HepG2 (cell line): ENCODE data around the gene POLD3. TPM values are rescaled to one million over a fixed set of nuclear protein-coding genes. Genes with fewer than 3 reads are reported as not detected.

ENCODE experiments used
- ATAC-seq: fragments of 200-7000 bp; cut with Tn5 transposase; 3 replicates; pipeline ENCODE4 v1.9.1; 2020; ENCODE audit warnings: mild to moderate bottlenecking, moderate library complexity
- BruUV-seq: library from RNA; stranded (reverse); fragments of 400-500 nt; replicated peaks from 2 replicates; lab custom pipeline; 2021; lab: Mats Ljungman, UMichigan
- CTCF ChIA-PET: fragments of 300-600 bp; formaldehyde crosslinking; extraction: SDS; loops from one replicate; lab custom pipeline; 2021; ENCODE audit warnings: low total read pairs, inconsistent platforms, low intra/inter-chr PET ratio; lab: Yijun Ruan, JAX
- POLR2A ChIA-PET: fragments of 350-600 bp; sonication (Branson Sonifier 250); formaldehyde crosslinking; loops from one replicate; lab custom pipeline; 2020; ENCODE audit warnings: antibody characterized with exemption, inconsistent platforms; lab: Yijun Ruan, JAX
- DNase-seq: peaks from one replicate; pipeline ENCODE4 v3.0.0-alpha.2; 2015; ENCODE audit warnings: low spot score
- FAIRE-seq: peaks from 3 replicates; lab custom pipeline; 2011; peaks lifted over from hg19 to GRCh38; lab: Jason Lieb, UNC
- H2AFZ ChIP-seq: one replicate; pipeline ENCODE4 v1.6.1; 2011; ENCODE audit warnings: low read length, inconsistent platforms
- H3K27ac ChIP-seq: fragments of 300-600 bp; 3 replicates; pipeline ENCODE4 v1.8.0; 2011; ENCODE audit warnings: mixed run types, mild to moderate bottlenecking, mixed read lengths, low read length, inconsistent platforms; ENCODE audit not compliant: insufficient read depth; ENCODE audit errors: extremely low read length
- H3K27me3 ChIP-seq, 2 experiments: fragments of 200-600 bp in 1 of 2; 2 replicates in 1 of 2; 3 replicates in 1 of 2; pipeline versions ENCODE4 v1.6.0 to v1.8.0; 2011; ENCODE audit warnings: low read length in 2 of 2, mild to moderate bottlenecking in 2 of 2, moderate library complexity in 2 of 2, inconsistent platforms in 1 of 2; ENCODE audit not compliant: insufficient read depth in 2 of 2, control insufficient read depth in 1 of 2
- H3K36me3 ChIP-seq, 2 experiments: fragments of 200-600 bp in 1 of 2; replicated peaks in 1 of 2; 2 replicates in 1 of 2; 3 replicates in 1 of 2; pipeline versions ENCODE4 v1.5.1 to v1.8.0; 2011; ENCODE audit warnings: low read length in 2 of 2, inconsistent platforms in 1 of 2; ENCODE audit not compliant: insufficient read depth in 2 of 2, control insufficient read depth in 1 of 2
- H3K4me1 ChIP-seq: 2 replicates; pipeline ENCODE4 v1.5.1; 2012; ENCODE audit warnings: low read length, inconsistent platforms; ENCODE audit not compliant: insufficient read depth
- H3K4me2 ChIP-seq: 2 replicates; pipeline ENCODE4 v1.6.0; 2011; ENCODE audit warnings: low read depth, low read length, inconsistent platforms
- H3K4me3 ChIP-seq, 3 experiments: fragments of 200-600 bp in 1 of 3; sonication (generic), shearing (Covaris generic) in 1 of 3; replicated peaks in 1 of 3; 2 replicates each; pipeline ENCODE4 v1.5.1; 2011 to 2016; ENCODE audit warnings: low read length in 3 of 3, inconsistent platforms in 2 of 3, low read depth in 2 of 3, mild to moderate bottlenecking in 2 of 3, control low read depth in 1 of 3, mixed read lengths in 1 of 3; ENCODE audit not compliant: insufficient read depth in 1 of 3
- H3K79me2 ChIP-seq: one replicate; pipeline ENCODE4 v1.6.1; 2011; ENCODE audit warnings: low read length, inconsistent platforms; ENCODE audit not compliant: insufficient read depth
- H3K9ac ChIP-seq: 2 replicates; pipeline ENCODE4 v1.6.0; 2011; ENCODE audit warnings: mild to moderate bottlenecking, low read depth, low read length, inconsistent platforms; ENCODE audit not compliant: insufficient read depth
- H3K9me3 ChIP-seq: 2 replicates; pipeline ENCODE4 v1.5.1; 2012; ENCODE audit warnings: mild to moderate bottlenecking, low read length
- H4K20me1 ChIP-seq: 2 replicates; pipeline ENCODE4 v1.6.0; 2011; ENCODE audit warnings: inconsistent platforms, mild to moderate bottlenecking, low read length, moderate library complexity; ENCODE audit not compliant: insufficient read depth
- ATF1 ChIP-seq: IDR thresholded peaks from 2 replicates; pipeline ENCODE4 v1.6.1; 2016; ENCODE audit warnings: mild to moderate bottlenecking, control low read depth
- CHCHD3 ChIP-seq: sonication (generic); formaldehyde crosslinking; IDR thresholded peaks from 2 replicates; pipeline ENCODE4 v1.8.0; 2022; ENCODE audit warnings: mild to moderate bottlenecking, missing genetic modification reagents, moderate library complexity
- JUND ChIP-seq: sonication (generic); formaldehyde crosslinking; IDR thresholded peaks from 2 replicates; pipeline ENCODE4 v1.8.0; 2022; ENCODE audit warnings: mild to moderate bottlenecking, missing genetic modification reagents
- RFX5 ChIP-seq: IDR thresholded peaks from 2 replicates; pipeline ENCODE4 v1.6.1; 2011; ENCODE audit warnings: low read depth, low read length, improper control_type of control experiment
- RFXANK ChIP-seq: IDR thresholded peaks from 2 replicates; pipeline ENCODE4 v1.6.1; 2016
- TOE1 ChIP-seq: sonication (generic); formaldehyde crosslinking; IDR thresholded peaks from 2 replicates; pipeline ENCODE4 v1.4.0; 2020; ENCODE audit warnings: mild to moderate bottlenecking, missing genetic modification reagents
- ZNF282 ChIP-seq: fragments of 450-650 bp; IDR thresholded peaks from 2 replicates; pipeline ENCODE4 v1.6.1; 2018; ENCODE audit not compliant: partially characterized antibody
- ZNF329 ChIP-seq: sonication (generic); formaldehyde crosslinking; IDR thresholded peaks from 2 replicates; pipeline ENCODE4 v1.9.0; 2021; ENCODE audit warnings: low read depth, mild to moderate bottlenecking, missing genetic modification reagents
- ZNF34 ChIP-seq: sonication (generic); formaldehyde crosslinking; IDR thresholded peaks from 2 replicates; pipeline ENCODE4 v1.4.0; 2020; ENCODE audit warnings: mild to moderate bottlenecking, missing genetic modification reagents, borderline replicate concordance
- ZNF556 ChIP-seq: sonication (generic); formaldehyde crosslinking; IDR thresholded peaks from 2 replicates; pipeline ENCODE4 v1.4.0; 2020; ENCODE audit warnings: mild to moderate bottlenecking, missing genetic modification reagents, borderline replicate concordance
- WGBS: methylation state at CpG from one replicate; pipeline ENCODE4 v1.1.6; 2017; ENCODE audit warnings: low lambda C conversion rate; 5-methylcytosine and 5-hydroxymethylcytosine counted together
- in situ Hi-C: cut with HindIII; loops from 2 replicates; pipeline ENCODE4 v1.10.0; 2017; ENCODE audit warnings: low pct_unique_long_range_greater_than_20kb; ENCODE audit not compliant: extremely low pct_ligation_motif_present
- intact Hi-C: fragments of 100-400 bp; cut with micrococcal nuclease; formaldehyde crosslinking; loops from one replicate; pipeline ENCODE4 v1.10.0; 2022; ENCODE audit not compliant: unreplicated experiment
- polyA plus RNA-seq, 8 experiments: library from polyadenylated mRNA; depleted of rRNA in 3 of 8; stranded (reverse) in 7 of 8; unstranded in 1 of 8; fragments of >200 nt; fragmentation: Illumina TruSeq in 4 of 8; extraction: Trizol in 4 of 8; gene quantifications; 2 replicates each; pipeline versions ENCODE4 v1.2.1 to v1.2.3, GENCODE V29; 2011 to 2016; ENCODE audit warnings: low read depth in 4 of 8, missing spikeins in 1 of 8, mixed read lengths in 1 of 8; ENCODE audit not compliant: insufficient read depth in 1 of 8
- total RNA-seq, 5 experiments: library from RNA; depleted of rRNA; stranded (reverse); fragments of >200 nt; fragmentation: Illumina TruSeq; extraction: Trizol; gene quantifications; 2 replicates each; pipeline ENCODE4 v1.2.3, GENCODE V29; 2016; ENCODE audit warnings: low read depth in 1 of 5
- TF ChIP-seq, protein P1 (sequence below): IDR thresholded peaks from 2 replicates; pipeline ENCODE4 v1.6.1; 2016; ENCODE audit warnings: mild to moderate bottlenecking, missing biosample characterization, missing genetic modification reagents
- TF ChIP-seq, protein P2 (sequence below): sonication (generic); formaldehyde crosslinking; IDR thresholded peaks from 2 replicates; pipeline ENCODE4 v1.4.0; 2020; ENCODE audit warnings: missing genetic modification reagents
- TF ChIP-seq, protein P3 (sequence below): sonication (generic); formaldehyde crosslinking; IDR thresholded peaks from 2 replicates; pipeline ENCODE4 v1.8.1; 2023; ENCODE audit warnings: mild to moderate bottlenecking, inconsistent platforms, moderate library complexity, missing genetic modification reagents, borderline replicate concordance

The POLD3 gene
- total and polyA plus RNA-seq, 2 of the 13 experiments (the other 11 are each of a cell fraction or from before 2014, with no cell fraction given), result 6.3 to 18.9 TPM

DNA sequence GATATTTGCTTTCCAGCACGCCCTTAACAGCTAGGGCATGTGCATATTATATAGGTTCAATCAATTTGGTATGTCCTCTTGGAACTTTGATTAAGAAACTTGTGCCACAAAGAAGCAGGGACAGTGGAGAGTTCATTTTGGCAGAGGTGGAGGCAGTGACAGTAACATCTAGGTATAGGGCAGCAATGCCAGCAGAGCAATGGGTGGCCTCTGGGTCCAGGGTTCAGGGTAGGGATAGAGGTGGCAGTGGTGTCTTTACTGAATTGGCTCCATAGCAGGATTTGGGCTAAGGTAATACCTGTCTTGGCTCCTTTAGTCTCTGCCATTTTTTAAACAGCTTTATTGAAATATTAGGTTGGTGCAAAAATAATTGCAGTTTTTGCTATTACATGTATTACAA lies 24.4 kb upstream of the POLD3 start:
- H2AFZ ChIP-seq, result no peak overlapping the region
- H3K4me3 ChIP-seq, result no peak overlapping the region
- peaks cover 0 to 2% of the 10 kb centered on the region in 2 experiments; a peak in 2 of 5 replicates for H3K27me3 ChIP-seq
- in situ Hi-C loops (no loop called here), intact Hi-C loops (no loop called here)
- ChIA-PET CTCF (no interaction called here), POLR2A (no interaction called here)
- peaks cover 25% of the 10 kb centered on the region for H3K4me1 ChIP-seq
- 13% methylated on average over 1 of the region's 1 CpG for WGBS
- H3K79me2 ChIP-seq, result no peaks in the 10 kb centered on the region
- no peak overlapping the region for H3K4me2 ChIP-seq
- no peaks in the 10 kb centered on the region for H4K20me1 ChIP-seq
- H3K27ac ChIP-seq, result no peak overlapping the region
- FAIRE-seq (no peak), ATAC-seq (no peak), DNase-seq (no peak)
- no peaks in the 10 kb centered on the region for H3K36me3 ChIP-seq
- H3K9ac ChIP-seq, result no peak overlapping the region
- H3K9me3 ChIP-seq, result no peaks in the 10 kb centered on the region
- no peak for TF ChIP-seq ZNF282
- TF ChIP-seq CHCHD3, result no peak
- TF ChIP-seq ZNF34, result no peak
- TF ChIP-seq TOE1 (CRISPR knock-in tag), result no peak
- TF ChIP-seq RFX5, result no peak
- TF ChIP-seq JUND (CRISPR knock-in tag), result no peak
- no peak for TF ChIP-seq ZNF556 (CRISPR knock-in tag)
- TF ChIP-seq, protein P1, sequence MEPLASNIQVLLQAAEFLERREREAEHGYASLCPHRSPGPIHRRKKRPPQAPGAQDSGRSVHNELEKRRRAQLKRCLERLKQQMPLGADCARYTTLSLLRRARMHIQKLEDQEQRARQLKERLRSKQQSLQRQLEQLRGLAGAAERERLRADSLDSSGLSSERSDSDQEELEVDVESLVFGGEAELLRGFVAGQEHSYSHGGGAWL, result no peak
- TF ChIP-seq RFXANK (CRISPR knock-in tag), result no peak
- no peak for TF ChIP-seq ZNF329
- TF ChIP-seq, protein P2, sequence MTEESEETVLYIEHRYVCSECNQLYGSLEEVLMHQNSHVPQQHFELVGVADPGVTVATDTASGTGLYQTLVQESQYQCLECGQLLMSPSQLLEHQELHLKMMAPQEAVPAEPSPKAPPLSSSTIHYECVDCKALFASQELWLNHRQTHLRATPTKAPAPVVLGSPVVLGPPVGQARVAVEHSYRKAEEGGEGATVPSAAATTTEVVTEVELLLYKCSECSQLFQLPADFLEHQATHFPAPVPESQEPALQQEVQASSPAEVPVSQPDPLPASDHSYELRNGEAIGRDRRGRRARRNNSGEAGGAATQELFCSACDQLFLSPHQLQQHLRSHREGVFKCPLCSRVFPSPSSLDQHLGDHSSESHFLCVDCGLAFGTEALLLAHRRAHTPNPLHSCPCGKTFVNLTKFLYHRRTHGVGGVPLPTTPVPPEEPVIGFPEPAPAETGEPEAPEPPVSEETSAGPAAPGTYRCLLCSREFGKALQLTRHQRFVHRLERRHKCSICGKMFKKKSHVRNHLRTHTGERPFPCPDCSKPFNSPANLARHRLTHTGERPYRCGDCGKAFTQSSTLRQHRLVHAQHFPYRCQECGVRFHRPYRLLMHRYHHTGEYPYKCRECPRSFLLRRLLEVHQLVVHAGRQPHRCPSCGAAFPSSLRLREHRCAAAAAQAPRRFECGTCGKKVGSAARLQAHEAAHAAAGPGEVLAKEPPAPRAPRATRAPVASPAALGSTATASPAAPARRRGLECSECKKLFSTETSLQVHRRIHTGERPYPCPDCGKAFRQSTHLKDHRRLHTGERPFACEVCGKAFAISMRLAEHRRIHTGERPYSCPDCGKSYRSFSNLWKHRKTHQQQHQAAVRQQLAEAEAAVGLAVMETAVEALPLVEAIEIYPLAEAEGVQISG (CRISPR knock-in tag), result no peak
- TF ChIP-seq, protein P3, sequence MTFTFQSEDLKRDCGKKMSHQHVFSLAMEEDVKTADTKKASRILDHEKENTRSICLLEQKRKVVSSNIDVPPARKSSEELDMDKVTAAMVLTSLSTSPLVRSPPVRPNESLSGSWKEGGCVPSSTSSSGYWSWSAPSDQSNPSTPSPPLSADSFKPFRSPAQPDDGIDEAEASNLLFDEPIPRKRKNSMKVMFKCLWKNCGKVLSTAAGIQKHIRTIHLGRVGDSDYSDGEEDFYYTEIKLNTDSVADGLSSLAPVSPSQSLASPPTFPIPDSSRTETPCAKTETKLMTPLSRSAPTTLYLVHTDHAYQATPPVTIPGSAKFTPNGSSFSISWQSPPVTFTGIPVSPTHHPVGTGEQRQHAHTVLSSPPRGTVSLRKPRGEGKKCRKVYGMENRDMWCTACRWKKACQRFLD (CRISPR knock-in tag), result no peak
- TF ChIP-seq ATF1 (CRISPR knock-in tag), result no peak
- no TSS peak for BruUV-seq
